COLO829 (cell line): ENCODE results near the gene SF3B3.
"Not testable (repeated sequence)": the region's sequence is repeated elsewhere in the genome, so short reads cannot be mapped to it uniquely, and the experiment has no call there.

Experiments used
- DNase-seq: peaks from one replicate; pipeline ENCODE4 v3.0.0; 2012; ENCODE audit warnings: low spot score

SF3B3 gene

GRCh38 chr16:70511833-70512232, 11.8 kb upstream of the SF3B3 start:
- DNase-seq = no peak

GRCh38 chr16:70512456-70512855, 11.2 kb upstream of the SF3B3 start:
- DNase-seq = no peak

GRCh38 chr16:70520612-70521297, 2.9 kb upstream of the SF3B3 start:
- DNase-seq = no peak

GRCh38 chr16:70522216-70523075, 1.2 kb upstream of the SF3B3 start:
- DNase-seq = no peak

GRCh38 chr16:70523076-70523742, 407 bp upstream of the SF3B3 start, which contains the start of gene COG4:
Gene COG4 (minus strand): TSS chr16:70523554. CDS start chr16:70523543, 11 bp downstream.
- DNase-seq = peak; percentile 77

- DNase-seq = not testable (repeated sequence)
These were observed 796 bp downstream of the SF3B3 start for GRCh38 chr16:70524399-70524825.

GRCh38 chr16:70526403-70526802, 2.8 kb downstream of the SF3B3 start:
- no peak for DNase-seq

GRCh38 chr16:70527315-70527996, 3.8 kb downstream of the SF3B3 start:
- no peak for DNase-seq

GRCh38 chr16:70529051-70529777, 5.6 kb downstream of the SF3B3 start:
- peak; percentile 22 for DNase-seq

GRCh38 chr16:70529954-70530353, 6.3 kb downstream of the SF3B3 start:
- not testable (repeated sequence) for DNase-seq

GRCh38 chr16:70534971-70535370, 11.4 kb downstream of the SF3B3 start:
- no peak for DNase-seq

- DNase-seq = no peak
These were observed 17.4 kb downstream of the SF3B3 start for GRCh38 chr16:70540994-70541393.

- DNase-seq = no peak
These were observed 20.9 kb downstream of the SF3B3 start for GRCh38 chr16:70544548-70544947.

- no peak for DNase-seq
These were observed 25.3 kb downstream of the SF3B3 start for GRCh38 chr16:70548936-70549335.

GRCh38 chr16:70550082-70550481, 26.5 kb downstream of the SF3B3 start:
- no peak for DNase-seq

- DNase-seq = no peak
These were observed 28.2 kb downstream of the SF3B3 start for GRCh38 chr16:70551788-70552187.

- DNase-seq = no peak
These were observed 29.1 kb downstream of the SF3B3 start for GRCh38 chr16:70552675-70553074.

GRCh38 chr16:70553645-70554044, 30.0 kb downstream of the SF3B3 start:
- DNase-seq = no peak

GRCh38 chr16:70556063-70556462, 32.4 kb downstream of the SF3B3 start:
- no peak for DNase-seq

- no peak for DNase-seq
These were observed 38.0 kb downstream of the SF3B3 start for GRCh38 chr16:70561623-70562022.

- DNase-seq = no peak
These were observed 40.0 kb downstream of the SF3B3 start for GRCh38 chr16:70563636-70564035.
